NCI-H345 treated with DMSO at 0.1 percent for 48 hours (cell line): ENCODE data around the gene KIRREL1.
"Not testable (repeated sequence)": the region's sequence is repeated elsewhere in the genome, so short reads cannot be mapped to it uniquely, and the experiment has no call there.

Source experiments
- DNase-seq: peaks from one replicate; lab custom pipeline; 2025; ENCODE audit not compliant: unreplicated experiment; lab: John Stamatoyannopoulos, UW

KIRREL1 gene

DNA sequence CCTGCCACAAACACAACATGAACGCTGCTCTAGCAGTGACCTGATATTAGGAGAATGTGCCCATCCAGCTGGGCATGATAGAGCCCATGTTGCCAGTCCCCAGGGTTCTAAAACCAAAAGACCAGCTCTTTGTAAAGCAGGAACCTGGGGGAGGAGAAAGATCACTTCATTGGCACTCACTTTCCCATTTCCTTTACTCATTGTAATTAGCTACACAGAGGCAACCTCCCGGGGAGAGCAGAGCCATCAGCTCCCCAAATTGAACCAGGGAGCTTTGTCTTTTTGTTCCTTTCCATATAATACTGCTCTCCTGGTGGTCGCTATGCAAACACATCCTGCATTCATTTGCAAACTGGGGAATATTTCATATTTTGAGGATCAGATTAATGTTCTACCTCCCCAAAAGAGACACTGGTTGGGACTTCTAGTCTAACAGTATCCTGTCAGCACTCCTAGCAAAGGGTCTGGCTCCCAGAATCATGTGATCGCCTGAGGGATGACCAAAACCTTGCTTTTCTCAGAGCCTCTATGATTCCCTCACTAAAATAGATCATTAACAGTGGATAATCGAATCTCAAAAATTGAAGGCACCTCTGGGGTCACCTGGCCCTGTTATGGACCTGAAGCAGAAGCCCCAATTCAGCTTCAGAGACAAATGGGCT lies 110.5 kb downstream of the KIRREL1 start:
- no peak for DNase-seq

- DNase-seq, result no peak
Observed at GRCh38 chr1:158104891-158105290, 111.4 kb downstream of the KIRREL1 start.

GRCh38 chr1:158105352-158106095 lies 112.1 kb downstream of the KIRREL1 start:
- no peak for DNase-seq

- no peak for DNase-seq
Observed at GRCh38 chr1:158107916-158108315, 114.5 kb downstream of the KIRREL1 start.

- no peak for DNase-seq
Observed at GRCh38 chr1:158112994-158113758, 119.7 kb downstream of the KIRREL1 start.

- DNase-seq, result no peak
Observed at GRCh38 chr1:158113759-158114127, 120.3 kb downstream of the KIRREL1 start.

DNA sequence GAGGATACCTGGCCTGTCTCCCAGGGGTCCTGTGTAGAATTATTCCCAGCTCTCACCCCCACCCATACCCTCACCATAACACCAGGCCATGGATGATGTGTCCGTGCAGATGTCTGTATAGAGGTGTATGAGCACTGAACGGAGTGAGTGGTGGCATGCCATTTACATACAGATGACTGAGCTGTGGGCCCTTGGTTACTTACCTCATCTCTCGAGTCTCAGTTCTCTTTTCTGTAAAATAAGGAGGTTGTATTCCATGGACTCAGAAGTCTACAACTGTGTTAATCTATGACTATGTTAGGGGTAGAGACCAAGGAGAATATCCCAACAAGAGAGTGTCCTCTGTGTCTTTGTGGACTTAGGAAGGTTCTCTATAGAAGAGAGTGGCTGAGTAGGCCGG lies 121.7 kb downstream of the KIRREL1 start:
- no peak for DNase-seq

GRCh38 chr1:158116311-158117167 lies 123.1 kb downstream of the KIRREL1 start:
- DNase-seq, result no peak

GRCh38 chr1:158117854-158118704 lies 124.6 kb downstream of the KIRREL1 start:
- DNase-seq, result no peak

GRCh38 chr1:158118713-158119402 lies 125.4 kb downstream of the KIRREL1 start:
- DNase-seq, result no peak

DNA sequence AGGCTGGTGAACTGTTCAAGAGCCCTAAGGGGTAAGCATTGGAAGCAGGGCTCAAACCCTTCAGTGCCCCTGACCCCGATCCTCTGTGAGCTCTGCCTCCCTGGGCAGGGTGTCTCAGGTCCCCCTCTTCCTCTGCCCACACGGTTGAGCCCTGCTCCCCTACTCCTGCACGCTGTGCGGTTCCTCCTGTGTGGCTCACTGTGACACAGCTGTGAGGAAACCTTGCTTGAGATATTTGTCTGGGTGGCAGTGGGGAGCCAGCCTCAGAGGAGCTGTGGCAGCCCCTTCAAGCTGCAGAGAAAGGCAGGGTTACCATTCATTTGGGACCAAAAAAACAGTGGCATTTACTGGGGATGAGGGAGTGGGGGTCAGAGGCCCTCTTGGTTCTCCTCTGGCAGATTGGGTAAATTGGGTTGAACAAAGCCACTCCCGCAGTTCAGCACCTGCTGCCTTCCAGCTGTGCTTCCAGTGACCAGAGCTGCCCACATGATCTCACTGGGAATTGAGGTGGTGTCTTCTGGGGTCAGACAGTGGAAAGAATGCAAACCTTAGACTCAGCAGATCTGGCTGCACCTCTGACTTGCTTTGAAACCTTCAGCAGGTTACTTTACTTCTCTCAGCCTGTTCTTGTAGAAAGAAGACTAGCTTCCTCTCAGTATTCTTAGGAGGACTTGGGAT lies 126.7 kb downstream of the KIRREL1 start:
- DNase-seq, result no peak

DNA sequence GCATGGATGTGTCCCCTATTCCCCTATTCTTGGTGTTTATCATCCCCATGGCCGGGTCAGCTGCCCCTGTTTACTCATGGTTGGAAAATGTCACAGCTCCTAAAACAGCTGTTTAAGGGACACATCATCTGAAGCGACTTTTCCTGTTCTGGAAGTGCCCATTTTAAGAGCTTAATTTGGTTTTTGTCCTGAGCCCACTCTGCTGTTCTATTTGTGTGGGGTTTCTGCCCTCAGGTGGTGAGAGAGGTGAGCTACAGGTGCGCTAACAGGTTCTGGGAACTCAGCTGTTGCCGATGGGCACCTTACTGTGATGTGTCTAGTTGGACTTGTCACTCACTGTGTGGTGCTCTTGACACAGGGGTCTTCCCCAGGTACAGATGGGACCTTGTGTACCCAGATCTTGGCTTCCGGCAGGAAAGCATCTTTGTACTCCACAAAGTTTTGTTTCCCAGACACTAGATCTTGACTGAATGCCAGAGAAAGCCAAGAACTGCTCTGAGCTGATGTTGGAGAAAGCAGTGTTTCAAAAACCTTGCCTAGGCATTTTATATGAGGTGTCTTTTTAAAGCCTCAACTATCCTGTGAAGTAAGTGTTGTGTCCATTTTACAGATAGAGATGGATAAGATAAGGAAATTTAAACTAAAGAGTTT lies 128.3 kb downstream of the KIRREL1 start:
- peak; percentile 18 for DNase-seq

DNA sequence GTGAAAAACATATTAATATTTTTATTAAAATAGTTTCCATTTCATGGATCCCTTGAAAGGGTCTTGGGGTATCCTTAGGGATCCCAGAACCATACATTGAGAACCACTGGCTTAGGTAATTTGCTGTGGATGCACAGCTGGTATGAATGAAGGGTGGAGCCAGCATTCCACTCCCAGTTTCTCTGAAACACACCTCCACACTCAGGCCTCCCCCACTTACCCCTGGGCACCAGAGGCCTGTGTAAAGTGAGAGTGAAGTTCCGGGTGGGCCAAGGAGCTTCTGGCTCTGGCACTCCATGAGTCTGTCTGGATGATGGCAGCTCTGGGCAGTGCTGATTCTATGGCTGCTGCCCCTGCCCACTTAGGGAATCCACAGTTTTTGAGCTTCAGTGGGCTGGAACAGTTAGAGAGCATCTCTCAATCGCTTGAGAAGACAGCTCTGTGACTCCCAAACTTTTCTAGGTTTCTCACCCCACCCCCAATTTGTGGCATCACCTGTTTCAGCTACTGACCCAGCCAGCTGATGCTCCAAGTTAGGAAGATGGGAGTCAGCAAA lies 129.5 kb downstream of the KIRREL1 start:
- no peak for DNase-seq

DNA sequence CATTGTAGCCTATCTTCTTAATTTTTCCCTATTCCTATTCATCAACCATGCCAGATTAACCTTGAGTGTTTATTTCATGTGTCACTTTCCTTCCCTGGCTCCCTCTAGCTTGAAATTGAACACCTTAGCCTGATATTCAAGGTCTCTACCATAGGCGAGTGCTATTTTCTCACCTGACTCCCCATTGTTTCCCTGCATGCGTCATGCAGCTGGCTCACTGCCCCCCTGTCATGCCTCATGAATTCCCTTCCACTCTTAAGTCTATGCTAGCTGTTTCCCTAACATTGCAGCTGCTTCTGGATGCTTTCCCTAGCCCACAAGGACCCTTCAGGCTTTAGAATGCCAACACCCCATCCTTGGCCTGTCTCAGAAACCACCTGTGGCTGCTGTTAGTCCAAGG lies 130.6 kb downstream of the KIRREL1 start:
- peak; percentile 4 for DNase-seq

GRCh38 chr1:158124999-158125398 lies 131.6 kb downstream of the KIRREL1 start:
- DNase-seq, result peak; percentile 48

GRCh38 chr1:158126425-158126824 lies 133.0 kb downstream of the KIRREL1 start:
- no peak for DNase-seq

GRCh38 chr1:158128531-158128930 lies 135.1 kb downstream of the KIRREL1 start:
- not testable (repeated sequence) for DNase-seq

- no peak for DNase-seq
Observed at GRCh38 chr1:158131217-158131616, 137.8 kb downstream of the KIRREL1 start.
